Stimulated activated CD8-positive, alpha-beta memory T cell treated with anti-CD3 and anti-CD28 coated beads, Interleukin-7, amount 100 ng/mL, for 1 hour (primary cell): ENCODE data around the gene AATK.
"Not testable (repeated sequence)": the region's sequence is repeated elsewhere in the genome, so short reads cannot be mapped to it uniquely, and the experiment has no call there.

ENCODE experiments used
- DNase-seq, 2 donors: peaks; one replicate each; pipeline ENCODE4 v3.0.0-alpha.2; 2020; ENCODE audit warnings: low read depth in 2 of 2

Gene AATK

GRCh38 chr17:81162491-81162890 is 3.5 kb downstream of the AATK start:
- DNase-seq, result no peak

DNA sequence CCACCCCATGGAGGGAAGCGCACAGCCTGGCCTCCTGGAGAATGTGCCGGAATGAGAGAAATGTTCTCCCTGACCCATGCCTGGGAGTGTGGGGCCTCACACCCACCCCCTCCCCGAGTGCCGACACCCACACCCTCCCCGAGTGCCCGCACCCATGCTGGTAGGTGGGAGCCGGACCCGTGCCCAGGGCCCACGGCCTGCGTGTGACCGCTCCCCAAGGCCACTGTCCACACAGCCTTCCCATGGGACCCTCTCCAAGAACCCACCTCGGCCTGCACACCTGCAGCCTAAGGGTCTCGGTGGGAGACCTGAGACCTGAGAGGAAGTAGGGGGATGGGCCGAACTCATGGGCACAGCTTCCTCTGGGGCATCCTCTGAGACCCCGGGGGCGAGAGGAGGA is 4.0 kb downstream of the AATK start:
- no peak for DNase-seq

- DNase-seq, result no peak
Measured at GRCh38 chr17:81161536-81161935, 4.5 kb downstream of the AATK start.

- DNase-seq, result no peak
Measured at GRCh38 chr17:81160747-81161453, 5.1 kb downstream of the AATK start.

- no peak for DNase-seq
Measured at GRCh38 chr17:81160306-81160705, 5.7 kb downstream of the AATK start.

DNA sequence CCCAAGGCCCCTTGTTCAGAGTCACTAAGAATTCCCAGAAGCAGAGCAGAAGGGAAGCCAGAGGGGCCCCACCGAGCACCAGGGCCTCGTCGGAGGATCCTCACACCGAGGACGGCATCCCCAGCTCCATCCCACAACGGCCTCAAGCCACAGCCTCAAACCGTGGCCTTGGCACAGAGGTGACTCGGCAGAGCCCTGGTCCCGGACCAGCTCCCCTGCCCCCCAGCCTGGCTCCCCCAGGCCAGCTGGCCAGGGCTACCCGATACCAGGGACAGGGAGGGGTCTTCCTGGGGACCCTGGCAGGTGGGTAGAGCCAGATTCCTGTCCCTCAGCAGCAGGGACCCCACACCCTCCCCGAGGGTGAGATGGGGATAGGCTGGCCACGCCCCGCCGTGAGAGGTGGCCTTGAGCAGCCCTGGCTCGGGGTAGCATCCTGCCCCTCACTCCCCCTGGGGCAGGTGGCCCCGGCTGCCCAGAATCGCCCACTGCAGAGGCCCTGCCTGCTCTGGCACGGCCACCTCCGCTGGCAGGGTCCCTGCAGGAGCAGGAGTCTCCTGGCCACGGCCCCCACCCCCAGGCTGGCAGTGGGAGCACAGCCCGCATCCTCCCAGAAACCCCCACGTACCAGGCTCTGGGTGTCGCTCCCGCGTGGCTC is 6.3 kb downstream of the AATK start:
- no peak for DNase-seq

- DNase-seq, result no peak
Measured at GRCh38 chr17:81158688-81159590, 7.1 kb downstream of the AATK start.

DNA sequence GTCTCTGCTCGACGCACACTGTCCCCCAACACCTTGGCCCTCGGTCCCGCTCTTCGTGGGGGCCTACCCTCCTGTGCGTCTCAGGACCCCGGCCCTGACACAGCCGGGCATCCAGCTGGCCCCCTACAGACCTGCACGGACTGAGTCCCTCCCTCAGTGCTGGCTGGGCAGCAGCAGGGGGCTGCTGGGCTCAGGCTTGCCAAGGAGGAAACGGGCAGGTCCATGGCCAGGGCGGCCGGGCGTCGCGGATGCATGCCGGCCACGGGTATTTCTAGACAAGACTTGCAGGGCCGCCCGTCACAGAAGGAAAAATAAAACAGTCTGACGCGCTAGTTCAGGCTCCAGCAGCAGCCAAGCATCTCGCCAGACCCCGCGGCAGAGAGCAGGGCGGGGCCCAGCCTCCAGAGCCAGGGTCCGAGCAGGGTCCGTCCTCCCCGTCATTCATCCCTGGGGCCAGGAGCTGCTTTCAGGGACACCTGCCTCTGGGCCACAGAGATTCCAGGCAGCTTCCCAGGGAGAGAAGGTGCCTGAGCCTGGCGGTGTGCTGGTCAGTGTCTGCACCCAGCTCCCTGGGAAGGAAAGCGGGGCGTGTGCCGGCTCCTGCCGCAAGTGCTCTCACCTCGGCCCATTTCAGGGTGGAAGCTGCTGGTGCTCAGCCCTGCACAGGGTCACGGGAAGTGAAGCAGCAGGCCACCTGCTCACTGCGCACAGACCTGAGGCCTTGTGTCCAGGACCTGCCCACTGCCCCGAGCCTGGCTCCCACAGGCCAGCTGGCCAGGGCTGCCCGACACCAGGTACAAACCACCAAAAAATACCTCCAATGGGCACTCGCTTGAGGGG is 8.0 kb downstream of the AATK start:
- no peak for DNase-seq

DNA sequence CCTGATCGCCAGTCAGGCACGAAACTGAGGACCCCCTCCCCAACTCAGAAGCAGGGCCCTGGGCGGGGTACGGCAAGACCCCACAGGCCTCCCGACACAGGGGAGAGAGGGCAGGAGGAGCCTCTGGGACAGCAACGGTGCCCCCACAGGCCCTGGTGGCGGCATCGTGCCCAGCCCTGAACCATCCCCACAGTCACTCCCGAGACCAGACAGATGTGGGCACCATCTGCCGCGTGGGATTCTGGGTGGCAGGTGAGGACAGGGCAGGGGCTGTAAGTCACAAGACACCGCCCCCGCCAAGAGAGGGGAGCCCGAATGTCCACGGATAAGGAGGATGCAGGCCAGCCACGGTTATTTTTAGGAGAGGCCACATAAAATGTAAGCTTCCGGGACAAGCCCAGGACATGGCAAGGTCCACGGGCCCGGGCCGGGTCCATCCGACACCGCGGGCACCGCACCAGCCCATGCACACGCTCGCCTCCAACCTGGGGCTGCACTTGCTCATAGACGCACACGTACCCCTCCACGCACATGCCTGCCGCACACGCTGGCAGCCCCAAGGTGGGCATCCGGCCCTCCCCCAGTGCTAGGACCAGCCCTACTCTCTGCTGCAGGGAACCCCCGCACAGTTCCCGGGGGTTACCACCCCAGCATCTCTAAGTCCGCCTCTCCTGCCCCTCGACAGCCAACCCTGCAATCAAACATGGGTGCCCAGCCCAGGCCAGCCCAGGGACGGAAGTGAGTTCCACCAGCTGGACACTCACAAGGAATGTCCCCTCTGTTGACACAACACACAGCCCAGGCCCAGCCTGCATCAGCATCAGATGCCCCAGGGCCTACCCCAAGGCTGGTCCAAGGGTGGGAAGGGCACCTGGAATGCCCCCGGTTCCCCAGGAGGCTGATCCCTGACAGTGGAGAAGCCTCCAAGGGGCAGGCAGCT is 8.9 kb downstream of the AATK start:
- no peak for DNase-seq

DNA sequence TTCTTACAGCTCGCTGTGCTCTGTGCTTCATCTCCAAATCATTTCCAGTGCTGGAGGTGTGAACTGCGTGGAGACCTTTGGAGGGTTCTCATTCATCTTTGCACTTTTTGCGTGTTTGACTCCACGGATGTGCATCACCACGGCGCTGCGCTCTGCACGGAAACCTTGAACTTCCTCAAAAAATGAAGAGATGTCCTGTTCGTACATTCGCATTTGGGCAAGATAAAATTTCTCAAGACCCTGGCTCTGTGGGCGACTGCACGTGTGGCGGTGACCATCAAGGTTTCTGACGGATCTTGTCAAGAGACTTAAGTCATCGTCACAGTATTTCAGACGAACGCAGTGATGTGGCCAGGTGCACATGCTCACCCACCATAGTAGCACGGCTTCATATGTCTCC is 11.1 kb downstream of the AATK start:
- DNase-seq, result no peak

- not testable (repeated sequence) for DNase-seq
Measured at GRCh38 chr17:81154016-81154415, 12.0 kb downstream of the AATK start.

DNA sequence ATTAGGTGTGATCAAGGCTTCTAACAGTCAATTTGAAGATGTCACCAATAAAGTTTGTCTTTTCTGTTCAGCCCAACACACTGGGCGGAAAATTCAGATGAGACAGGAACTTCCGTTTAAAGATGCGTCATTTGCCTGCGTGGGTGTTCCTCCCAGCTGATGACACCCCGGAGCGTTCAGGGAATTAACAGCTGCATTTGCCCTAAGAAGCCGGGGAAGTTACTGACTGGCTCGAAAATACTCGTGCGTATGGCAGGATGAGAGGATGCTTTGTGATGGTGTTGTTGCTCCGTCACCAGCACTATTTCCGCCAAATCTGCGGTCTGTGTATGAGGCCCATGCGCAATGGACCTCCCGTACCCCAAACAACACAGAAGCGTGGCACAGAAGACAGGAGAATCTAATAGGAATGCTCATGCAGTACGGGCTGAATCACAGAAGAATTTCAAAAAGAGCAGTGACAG is 12.6 kb downstream of the AATK start:
- DNase-seq, result no peak

DNA sequence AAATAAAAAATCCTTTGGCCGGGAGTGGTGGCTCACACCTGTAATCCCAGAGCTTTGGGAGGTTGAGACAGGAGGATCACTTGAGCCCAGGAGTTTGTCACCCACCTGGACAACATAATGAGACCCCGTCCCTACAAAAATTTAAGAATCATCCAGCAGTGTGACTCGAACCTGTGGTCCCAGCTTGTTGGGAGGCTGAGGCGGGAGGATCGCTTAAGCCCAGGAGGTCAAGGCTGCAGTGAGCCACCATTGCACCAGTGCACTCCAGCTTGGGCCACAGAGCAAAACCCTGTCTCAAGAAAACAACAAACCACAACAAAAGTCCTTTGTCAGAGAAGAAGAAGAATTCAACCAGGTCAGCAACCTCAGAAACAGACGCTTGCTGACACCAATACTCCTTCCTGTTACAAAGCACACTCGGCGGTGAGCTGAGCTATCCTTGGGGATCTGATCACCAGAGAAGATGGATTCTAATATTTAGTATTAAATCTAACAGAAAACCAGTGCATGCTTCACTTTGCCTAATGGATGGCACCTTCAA is 13.7 kb downstream of the AATK start:
- no peak for DNase-seq

DNA sequence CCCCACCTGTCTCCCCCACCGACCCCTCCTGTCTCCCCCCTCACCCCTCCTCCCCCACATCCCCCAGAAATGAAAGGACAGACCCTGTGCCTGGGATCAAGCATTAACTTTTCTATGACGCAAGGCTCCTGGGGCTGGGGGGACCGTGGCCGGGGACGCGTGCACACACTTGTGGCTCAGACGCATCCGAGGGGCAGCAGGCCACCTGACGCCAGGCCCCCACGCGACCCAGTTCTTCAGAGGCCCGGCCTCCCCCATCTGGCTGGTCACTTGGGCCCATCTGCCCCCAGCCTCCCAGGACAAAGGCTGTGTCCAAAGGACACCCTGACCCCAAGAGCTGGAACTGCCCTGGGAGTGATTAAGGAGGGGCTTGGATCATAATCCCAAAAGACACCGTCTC is 14.7 kb downstream of the AATK start:
- no peak for DNase-seq

GRCh38 chr17:81150377-81151077 is 15.5 kb downstream of the AATK start:
- DNase-seq, result no peak

GRCh38 chr17:81148986-81149533 is 17.0 kb downstream of the AATK start:
- DNase-seq, result no peak

GRCh38 chr17:81148571-81148970 is 17.4 kb downstream of the AATK start:
- DNase-seq, result no peak

- DNase-seq, result no peak
Measured at GRCh38 chr17:81147701-81148100, 18.3 kb downstream of the AATK start.

GRCh38 chr17:81146208-81146607 is 19.8 kb downstream of the AATK start:
- not testable (repeated sequence) for DNase-seq
